K562 (cell line): ENCODE measurements around the gene FLAD1. TPM values are rescaled to one million over a fixed set of nuclear protein-coding genes. Genes with fewer than 3 reads are reported as not detected.
A peak's percentile ranks its signal among the peaks of the same experiment; 100 is the strongest.

Experiments used
- ARNT ChIP-seq, 2 experiments: fragments of 450-650 bp; IDR thresholded peaks; 2 replicates each; pipeline ENCODE4 v1.6.1; 2016; ENCODE audit warnings: mild to moderate bottlenecking in 1 of 2
- BHLHE40 ChIP-seq: IDR thresholded peaks from 2 replicates; pipeline ENCODE4 v1.6.1; 2011; ENCODE audit warnings: low read length, improper control_type of control experiment
- KDM5B ChIP-seq: fragments of 200-600 bp; sonication (generic); IDR thresholded peaks from 2 replicates; pipeline ENCODE4 v1.6.1; 2012; ENCODE audit warnings: low read depth, mild to moderate bottlenecking, moderate library complexity, low read length, control low read depth, inconsistent platforms; ENCODE audit not compliant: insufficient replicate concordance
- MYBL2 ChIP-seq, 2 experiments: fragments of 450-650 bp in 1 of 2; sonication (generic) in 1 of 2; formaldehyde crosslinking in 1 of 2; IDR thresholded peaks; 2 replicates each; pipeline versions ENCODE4 v1.6.1 to v1.8.1; 2017 to 2022; ENCODE audit warnings: borderline replicate concordance in 1 of 2, inconsistent platforms in 1 of 2, low read depth in 1 of 2, mild to moderate bottlenecking in 1 of 2, missing genetic modification reagents in 1 of 2, moderate library complexity in 1 of 2
- MYC ChIP-seq, 2 experiments: fragments of 250-450 bp in 1 of 2; sonication (Bioruptor Pico) in 1 of 2; IDR thresholded peaks; 2 replicates each; pipeline versions ENCODE4 v1.5.1 to v1.6.1; 2012 to 2021; ENCODE audit warnings: low read depth in 2 of 2, borderline replicate concordance in 1 of 2, improper control_type of control experiment in 1 of 2, low read length in 1 of 2, mild to moderate bottlenecking in 1 of 2, moderate library complexity in 1 of 2
- MYNN ChIP-seq, 2 experiments: sonication (generic); formaldehyde crosslinking in 1 of 2; IDR thresholded peaks; 2 replicates each; pipeline versions ENCODE4 v1.5.0 to v1.6.1; 2016 to 2020; ENCODE audit warnings: antibody characterized with exemption in 1 of 2, missing genetic modification reagents in 1 of 2
- PHF20 ChIP-seq: fragments of 450-650 bp; IDR thresholded peaks from 2 replicates; pipeline ENCODE4 v1.6.1; 2018; ENCODE audit not compliant: partially characterized antibody
- RNF2 ChIP-seq: sonication (generic); IDR thresholded peaks from 2 replicates; pipeline ENCODE4 v1.6.1; 2016
- SOX6 ChIP-seq: fragments of 450-650 bp; IDR thresholded peaks from 2 replicates; pipeline ENCODE4 v1.6.1; 2014; ENCODE audit warnings: mild to moderate bottlenecking
- ZNF778 ChIP-seq: fragments of 450-650 bp; formaldehyde crosslinking; IDR thresholded peaks from 2 replicates; pipeline ENCODE4 v1.4.0; 2020; ENCODE audit warnings: mild to moderate bottlenecking, moderate library complexity
- polyA plus RNA-seq, 8 experiments: library from polyadenylated mRNA; depleted of rRNA in 4 of 8; stranded (reverse) in 5 of 8; unstranded in 3 of 8; fragments of >200 nt; fragmentation: Nextera tagmentation in 2 of 8; fragmentation: Illumina TruSeq in 1 of 8; extraction: Ambion mirVana in 2 of 8; extraction: Trizol in 1 of 8; gene quantifications; 2 replicates each; pipeline versions ENCODE4 v1.2.1 to v1.2.3, GENCODE V29; 2011 to 2014; ENCODE audit warnings: inconsistent platforms in 1 of 8, missing spikeins in 1 of 8
- total RNA-seq, 7 experiments: library from RNA; depleted of rRNA in 6 of 7; stranded (reverse); fragments of >200 nt in 6 of 7; fragmentation: Illumina TruSeq in 2 of 7; extraction: Trizol in 2 of 7; gene quantifications; 2 replicates each; pipeline versions ENCODE4 v1.2.1 to v1.2.3, GENCODE V29; 2011 to 2021; ENCODE audit warnings: low replicate concordance in 1 of 7
- TF ChIP-seq, protein P1 (sequence below), 2 experiments: fragments of 450-650 bp in 1 of 2; sonication (generic) in 1 of 2; formaldehyde crosslinking in 1 of 2; IDR thresholded peaks; 2 replicates each; pipeline versions ENCODE4 v1.7.1 to v1.9.0; 2016 to 2022; ENCODE audit warnings: inconsistent platforms in 1 of 2, mild to moderate bottlenecking in 1 of 2, missing genetic modification reagents in 1 of 2
- TF ChIP-seq, protein P2 (sequence below): fragments of 450-650 bp; formaldehyde crosslinking; IDR thresholded peaks from 2 replicates; pipeline ENCODE4 v1.4.0; 2022; ENCODE audit warnings: missing genetic modification characterization
- TF ChIP-seq, protein P3 (sequence below): fragments of 250-450 bp; sonication (Bioruptor Pico); IDR thresholded peaks from 2 replicates; pipeline ENCODE4 v1.8.0; 2022; ENCODE audit warnings: inconsistent platforms, mild to moderate bottlenecking, moderate library complexity, borderline replicate concordance

The FLAD1 gene
- total and polyA plus RNA-seq, 9 of the 15 experiments (the other 6 are each of a cell fraction or from before 2014, with no cell fraction given) = 24.9 to 85.8 (median 67.0) TPM

GRCh38 chr1:155000726-155001424, 17.7 kb downstream of the FLAD1 start (continued):
- TF ChIP-seq, protein P1, sequence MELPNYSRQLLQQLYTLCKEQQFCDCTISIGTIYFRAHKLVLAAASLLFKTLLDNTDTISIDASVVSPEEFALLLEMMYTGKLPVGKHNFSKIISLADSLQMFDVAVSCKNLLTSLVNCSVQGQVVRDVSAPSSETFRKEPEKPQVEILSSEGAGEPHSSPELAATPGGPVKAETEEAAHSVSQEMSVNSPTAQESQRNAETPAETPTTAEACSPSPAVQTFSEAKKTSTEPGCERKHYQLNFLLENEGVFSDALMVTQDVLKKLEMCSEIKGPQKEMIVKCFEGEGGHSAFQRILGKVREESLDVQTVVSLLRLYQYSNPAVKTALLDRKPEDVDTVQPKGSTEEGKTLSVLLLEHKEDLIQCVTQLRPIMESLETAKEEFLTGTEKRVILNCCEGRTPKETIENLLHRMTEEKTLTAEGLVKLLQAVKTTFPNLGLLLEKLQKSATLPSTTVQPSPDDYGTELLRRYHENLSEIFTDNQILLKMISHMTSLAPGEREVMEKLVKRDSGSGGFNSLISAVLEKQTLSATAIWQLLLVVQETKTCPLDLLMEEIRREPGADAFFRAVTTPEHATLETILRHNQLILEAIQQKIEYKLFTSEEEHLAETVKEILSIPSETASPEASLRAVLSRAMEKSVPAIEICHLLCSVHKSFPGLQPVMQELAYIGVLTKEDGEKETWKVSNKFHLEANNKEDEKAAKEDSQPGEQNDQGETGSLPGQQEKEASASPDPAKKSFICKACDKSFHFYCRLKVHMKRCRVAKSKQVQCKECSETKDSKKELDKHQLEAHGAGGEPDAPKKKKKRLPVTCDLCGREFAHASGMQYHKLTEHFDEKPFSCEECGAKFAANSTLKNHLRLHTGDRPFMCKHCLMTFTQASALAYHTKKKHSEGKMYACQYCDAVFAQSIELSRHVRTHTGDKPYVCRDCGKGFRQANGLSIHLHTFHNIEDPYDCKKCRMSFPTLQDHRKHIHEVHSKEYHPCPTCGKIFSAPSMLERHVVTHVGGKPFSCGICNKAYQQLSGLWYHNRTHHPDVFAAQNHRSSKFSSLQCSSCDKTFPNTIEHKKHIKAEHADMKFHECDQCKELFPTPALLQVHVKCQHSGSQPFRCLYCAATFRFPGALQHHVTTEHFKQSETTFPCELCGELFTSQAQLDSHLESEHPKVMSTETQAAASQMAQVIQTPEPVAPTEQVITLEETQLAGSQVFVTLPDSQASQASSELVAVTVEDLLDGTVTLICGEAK (IDR thresholded peaks at IDR 0.05) = peak; percentile 64
- TF ChIP-seq, protein P1 (CRISPR knock-in tag; IDR thresholded peaks at IDR 0.05) = no peak
- TF ChIP-seq, protein P2, sequence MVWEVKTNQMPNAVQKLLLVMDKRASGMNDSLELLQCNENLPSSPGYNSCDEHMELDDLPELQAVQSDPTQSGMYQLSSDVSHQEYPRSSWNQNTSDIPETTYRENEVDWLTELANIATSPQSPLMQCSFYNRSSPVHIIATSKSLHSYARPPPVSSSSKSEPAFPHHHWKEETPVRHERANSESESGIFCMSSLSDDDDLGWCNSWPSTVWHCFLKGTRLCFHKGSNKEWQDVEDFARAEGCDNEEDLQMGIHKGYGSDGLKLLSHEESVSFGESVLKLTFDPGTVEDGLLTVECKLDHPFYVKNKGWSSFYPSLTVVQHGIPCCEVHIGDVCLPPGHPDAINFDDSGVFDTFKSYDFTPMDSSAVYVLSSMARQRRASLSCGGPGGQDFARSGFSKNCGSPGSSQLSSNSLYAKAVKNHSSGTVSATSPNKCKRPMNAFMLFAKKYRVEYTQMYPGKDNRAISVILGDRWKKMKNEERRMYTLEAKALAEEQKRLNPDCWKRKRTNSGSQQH (CRISPR knock-in tag) = peak; percentile 11; the same call in 1 of the 2 replicates
- TF ChIP-seq, protein P3, sequence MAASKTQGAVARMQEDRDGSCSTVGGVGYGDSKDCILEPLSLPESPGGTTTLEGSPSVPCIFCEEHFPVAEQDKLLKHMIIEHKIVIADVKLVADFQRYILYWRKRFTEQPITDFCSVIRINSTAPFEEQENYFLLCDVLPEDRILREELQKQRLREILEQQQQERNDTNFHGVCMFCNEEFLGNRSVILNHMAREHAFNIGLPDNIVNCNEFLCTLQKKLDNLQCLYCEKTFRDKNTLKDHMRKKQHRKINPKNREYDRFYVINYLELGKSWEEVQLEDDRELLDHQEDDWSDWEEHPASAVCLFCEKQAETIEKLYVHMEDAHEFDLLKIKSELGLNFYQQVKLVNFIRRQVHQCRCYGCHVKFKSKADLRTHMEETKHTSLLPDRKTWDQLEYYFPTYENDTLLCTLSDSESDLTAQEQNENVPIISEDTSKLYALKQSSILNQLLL (CRISPR knock-in tag) = no peak
- TF ChIP-seq KDM5B (peak; percentile 60), BHLHE40 (peak; percentile 39), MYBL2 (IDR thresholded peaks at IDR 0.05; ENCODE audit: low read depth) (no peak), MYBL2 (CRISPR knock-in tag; IDR thresholded peaks at IDR 0.05; ENCODE audit: borderline replicate concordance) (no peak), ZNF778 (no peak), SOX6 (peak; percentile 82), RNF2 (peak; percentile 95), MYNN (IDR thresholded peaks at IDR 0.05) (no peak), MYNN (CRISPR knock-in tag; IDR thresholded peaks at IDR 0.05) (no peak), ARNT (IDR thresholded peaks at IDR 0.05) (peak; percentile 72 to 85), MYC (IDR thresholded peaks at IDR 0.05; ENCODE audit: low read depth, low read length) (peak; percentile 77), MYC (CRISPR knock-in tag; IDR thresholded peaks at IDR 0.05; ENCODE audit: borderline replicate concordance, low read depth) (peak; percentile 81; the same call in 1 of the 2 replicates), PHF20 (peak; percentile 45)
